ENCODE data around the gene GPC5.

GPC5 gene

DNA sequence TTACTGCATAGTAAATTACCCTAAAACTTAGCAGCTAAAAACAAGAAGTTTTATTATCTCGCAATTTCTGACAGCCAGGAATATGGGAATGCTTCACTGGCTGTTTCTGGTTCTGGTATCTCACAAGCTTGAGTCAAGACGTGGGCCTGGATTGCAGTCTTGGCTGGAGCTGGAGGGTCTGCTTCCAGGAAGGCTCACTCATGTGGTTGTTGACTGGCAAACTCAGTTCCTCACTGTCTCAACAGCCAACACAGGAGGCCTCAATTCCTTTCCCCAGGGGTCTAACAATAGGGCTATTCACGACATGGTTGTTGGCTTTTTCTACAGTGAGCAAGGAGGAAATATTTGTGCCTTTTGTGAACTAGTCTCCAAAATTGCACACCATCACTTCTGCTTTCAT lies 146.3 kb downstream of the GPC5 start:
- no peak overlapping the region for H3K4me2 ChIP-seq (ENCODE audit: low read length)
- H3K9ac ChIP-seq (ENCODE audit: low read length): no peak overlapping the region
- H3K27ac ChIP-seq (ENCODE audit: low read depth, low read length, poor library complexity, severe bottlenecking): no peak overlapping the region
- no peak for TF ChIP-seq EZH2 (IDR thresholded peaks at IDR 0.05; ENCODE audit: borderline replicate concordance, low read length)
- TF ChIP-seq, protein P1, sequence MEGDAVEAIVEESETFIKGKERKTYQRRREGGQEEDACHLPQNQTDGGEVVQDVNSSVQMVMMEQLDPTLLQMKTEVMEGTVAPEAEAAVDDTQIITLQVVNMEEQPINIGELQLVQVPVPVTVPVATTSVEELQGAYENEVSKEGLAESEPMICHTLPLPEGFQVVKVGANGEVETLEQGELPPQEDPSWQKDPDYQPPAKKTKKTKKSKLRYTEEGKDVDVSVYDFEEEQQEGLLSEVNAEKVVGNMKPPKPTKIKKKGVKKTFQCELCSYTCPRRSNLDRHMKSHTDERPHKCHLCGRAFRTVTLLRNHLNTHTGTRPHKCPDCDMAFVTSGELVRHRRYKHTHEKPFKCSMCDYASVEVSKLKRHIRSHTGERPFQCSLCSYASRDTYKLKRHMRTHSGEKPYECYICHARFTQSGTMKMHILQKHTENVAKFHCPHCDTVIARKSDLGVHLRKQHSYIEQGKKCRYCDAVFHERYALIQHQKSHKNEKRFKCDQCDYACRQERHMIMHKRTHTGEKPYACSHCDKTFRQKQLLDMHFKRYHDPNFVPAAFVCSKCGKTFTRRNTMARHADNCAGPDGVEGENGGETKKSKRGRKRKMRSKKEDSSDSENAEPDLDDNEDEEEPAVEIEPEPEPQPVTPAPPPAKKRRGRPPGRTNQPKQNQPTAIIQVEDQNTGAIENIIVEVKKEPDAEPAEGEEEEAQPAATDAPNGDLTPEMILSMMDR (IDR thresholded peaks at IDR 0.05; ENCODE audit: low read length): no peak
- no peaks in the 10 kb centered on the region for H3K27me3 ChIP-seq (ENCODE audit: insufficient read depth, low read length)
- H3K4me1 ChIP-seq (ENCODE audit: insufficient read depth, low read length, severe bottlenecking): no peaks in the 10 kb centered on the region
- H2AFZ ChIP-seq (ENCODE audit: low read length): no peak overlapping the region
- H3K9me2 ChIP-seq (ENCODE audit: low read depth, low read length): no peaks in the 10 kb centered on the region; the same call in 1 of the 2 replicates
- no peaks in the 10 kb centered on the region for H3K9me3 ChIP-seq (ENCODE audit: low read length)
- H3K36me3 ChIP-seq (ENCODE audit: insufficient read depth, low read length): no peaks in the 10 kb centered on the region
- no peak overlapping the region for H3K4me3 ChIP-seq (ENCODE audit: low read depth, low read length, poor library complexity, severe bottlenecking)
- H3F3A ChIP-seq (ENCODE audit: insufficient read depth, low read length): no peaks in the 10 kb centered on the region
- H4K20me1 ChIP-seq (ENCODE audit: insufficient read depth, low read length): no peaks in the 10 kb centered on the region
- H3K79me2 ChIP-seq (ENCODE audit: insufficient read depth, low read length): no peaks in the 10 kb centered on the region

DNA sequence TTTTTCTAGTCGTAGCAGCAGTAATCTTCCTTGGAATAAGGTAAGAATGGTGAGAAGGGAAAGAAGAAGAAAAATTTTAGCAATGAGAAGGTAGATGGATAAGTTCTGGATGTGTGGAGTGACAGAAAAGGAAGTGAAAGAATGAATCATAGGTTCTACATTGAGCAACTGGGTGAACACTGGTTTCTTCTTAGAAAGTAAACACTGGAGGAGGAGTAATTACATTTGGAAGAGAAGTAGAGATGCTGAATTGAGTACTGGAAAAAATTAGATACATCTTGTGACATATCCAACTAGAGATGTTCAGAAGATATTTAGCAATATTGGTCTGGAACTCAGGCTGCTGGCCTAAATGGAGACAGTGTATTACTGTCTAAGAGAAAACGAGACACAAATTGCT lies 148.5 kb downstream of the GPC5 start:
- H2AFZ ChIP-seq (ENCODE audit: low read length): no peak overlapping the region
- H3K9me2 ChIP-seq (ENCODE audit: low read depth, low read length): no peaks in the 10 kb centered on the region; the same call in 1 of the 2 replicates
- H3K4me3 ChIP-seq (ENCODE audit: low read depth, low read length, poor library complexity, severe bottlenecking): no peak overlapping the region
- no peaks in the 10 kb centered on the region for H3K9me3 ChIP-seq (ENCODE audit: low read length)
- H3F3A ChIP-seq (ENCODE audit: insufficient read depth, low read length): no peaks in the 10 kb centered on the region
- no peaks in the 10 kb centered on the region for H4K20me1 ChIP-seq (ENCODE audit: insufficient read depth, low read length)
- no peaks in the 10 kb centered on the region for H3K27me3 ChIP-seq (ENCODE audit: insufficient read depth, low read length)
- no peaks in the 10 kb centered on the region for H3K79me2 ChIP-seq (ENCODE audit: insufficient read depth, low read length)
- H3K36me3 ChIP-seq (ENCODE audit: insufficient read depth, low read length): no peaks in the 10 kb centered on the region
- TF ChIP-seq EZH2 (IDR thresholded peaks at IDR 0.05; ENCODE audit: borderline replicate concordance, low read length): no peak
- TF ChIP-seq, protein P1 (IDR thresholded peaks at IDR 0.05; ENCODE audit: low read length): no peak
- no peak overlapping the region for H3K4me2 ChIP-seq (ENCODE audit: low read length)
- no peaks in the 10 kb centered on the region for H3K4me1 ChIP-seq (ENCODE audit: insufficient read depth, low read length, severe bottlenecking)
- no peak overlapping the region for H3K9ac ChIP-seq (ENCODE audit: low read length)
- no peak overlapping the region for H3K27ac ChIP-seq (ENCODE audit: low read depth, low read length, poor library complexity, severe bottlenecking)

DNA sequence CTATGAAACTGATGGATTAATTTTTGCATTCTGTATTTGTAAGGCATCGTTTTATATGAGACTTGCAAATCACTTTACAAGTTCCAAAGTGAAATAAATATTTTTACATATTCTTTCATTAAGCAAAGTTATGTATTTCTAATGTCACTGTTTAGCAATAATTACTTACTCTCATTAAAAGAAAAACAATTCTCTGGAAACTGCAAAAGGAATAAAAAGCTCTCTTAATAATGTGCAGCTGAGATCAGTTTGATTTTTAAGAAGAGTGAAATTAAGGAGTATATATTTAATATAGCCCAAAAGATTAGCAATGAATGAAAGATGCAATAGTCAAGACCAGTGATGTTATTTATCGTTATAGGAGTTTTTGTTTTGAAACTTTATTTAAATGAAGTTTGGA lies 155.2 kb downstream of the GPC5 start:
- Histone ChIP-seq H3K4me3 (ENCODE audit: low read depth, low read length, poor library complexity, severe bottlenecking) (no peak overlapping the region), H3K9me3 (ENCODE audit: low read length) (no peaks in the 10 kb centered on the region), H3K4me1 (ENCODE audit: insufficient read depth, low read length, severe bottlenecking) (no peaks in the 10 kb centered on the region), H3K79me2 (ENCODE audit: insufficient read depth, low read length) (no peaks in the 10 kb centered on the region), H3K27me3 (ENCODE audit: insufficient read depth, low read length) (no peaks in the 10 kb centered on the region), H2AFZ (ENCODE audit: low read length) (no peak overlapping the region), H3K9me2 (ENCODE audit: low read depth, low read length) (no peaks in the 10 kb centered on the region), H3K9ac (ENCODE audit: low read length) (no peak overlapping the region), H3F3A (ENCODE audit: insufficient read depth, low read length) (no peaks in the 10 kb centered on the region), H3K36me3 (ENCODE audit: insufficient read depth, low read length) (no peaks in the 10 kb centered on the region), H3K27ac (ENCODE audit: low read depth, low read length, poor library complexity, severe bottlenecking) (no peak overlapping the region), H4K20me1 (ENCODE audit: insufficient read depth, low read length) (no peaks in the 10 kb centered on the region), H3K4me2 (ENCODE audit: low read length) (no peak overlapping the region)
- no peak for TF ChIP-seq EZH2 (IDR thresholded peaks at IDR 0.05; ENCODE audit: borderline replicate concordance, low read length)
- TF ChIP-seq, protein P1 (IDR thresholded peaks at IDR 0.05; ENCODE audit: low read length): no peak

Data from OCI-LY1 (cell line).